ENCODE data around the gene IRF2.
"Not testable (repeated sequence)": the region's sequence is repeated elsewhere in the genome, so short reads cannot be mapped to it uniquely, and the experiment has no call there.

Gene IRF2

GRCh38 chr4:184348311-184349233, 125.8 kb downstream of the IRF2 start:
- no peak for DNase-seq (ENCODE audit: low read depth in 1 of 2, low spot score in 1 of 2)

- DNase-seq (ENCODE audit: low read depth in 1 of 2, low spot score in 1 of 2) = no peak
These were observed 126.8 kb downstream of the IRF2 start for GRCh38 chr4:184347251-184348239.

- no peak for DNase-seq (ENCODE audit: low read depth in 1 of 2, low spot score in 1 of 2)
These were observed 127.7 kb downstream of the IRF2 start for GRCh38 chr4:184346682-184347081.

- not testable (repeated sequence) for DNase-seq (ENCODE audit: low read depth in 1 of 2, low spot score in 1 of 2)
These were observed 128.1 kb downstream of the IRF2 start for GRCh38 chr4:184346273-184346672.

GRCh38 chr4:184345573-184345922, 128.8 kb downstream of the IRF2 start:
- no peak for DNase-seq (ENCODE audit: low read depth in 1 of 2, low spot score in 1 of 2)

GRCh38 chr4:184344899-184345572, 129.3 kb downstream of the IRF2 start:
- DNase-seq (ENCODE audit: low read depth in 1 of 2, low spot score in 1 of 2) = no peak

- DNase-seq (ENCODE audit: low read depth in 1 of 2, low spot score in 1 of 2) = no peak
These were observed 129.9 kb downstream of the IRF2 start for GRCh38 chr4:184344435-184344834.

GRCh38 chr4:184343502-184344177, 130.7 kb downstream of the IRF2 start:
- DNase-seq (ENCODE audit: low read depth in 1 of 2, low spot score in 1 of 2) = peak in 1 of 2 donors; percentile 8

GRCh38 chr4:184342857-184343237, 131.5 kb downstream of the IRF2 start:
- DNase-seq (ENCODE audit: low read depth in 1 of 2, low spot score in 1 of 2) = not testable (repeated sequence)

- no peak for DNase-seq (ENCODE audit: low read depth in 1 of 2, low spot score in 1 of 2)
These were observed 132.0 kb downstream of the IRF2 start for GRCh38 chr4:184342167-184342856.

GRCh38 chr4:184339398-184340193, 134.8 kb downstream of the IRF2 start:
- not testable (repeated sequence) for DNase-seq (ENCODE audit: low read depth in 1 of 2, low spot score in 1 of 2)

- DNase-seq (ENCODE audit: low read depth in 1 of 2, low spot score in 1 of 2) = no peak
These were observed 136.4 kb downstream of the IRF2 start for GRCh38 chr4:184337907-184338306.

All from stimulated activated CD4-positive, alpha-beta T cell treated with anti-CD3 and anti-CD28 coated beads, Interleukin-15, amount 100 ng/mL, for 1 hour (primary cell).